Embryonic facial prominence (tissue), 1 donor: Measurements from ENCODE around the gene LRRC38.
"Not testable (repeated sequence)": the region's sequence is repeated elsewhere in the genome, so short reads cannot be mapped to it uniquely, and the experiment has no call there.

Experiments
- DNase-seq: peaks from one replicate; pipeline ENCODE4 v3.0.0-alpha.2; 2016; ENCODE audit errors: extremely low spot score

LRRC38 gene, protein sequence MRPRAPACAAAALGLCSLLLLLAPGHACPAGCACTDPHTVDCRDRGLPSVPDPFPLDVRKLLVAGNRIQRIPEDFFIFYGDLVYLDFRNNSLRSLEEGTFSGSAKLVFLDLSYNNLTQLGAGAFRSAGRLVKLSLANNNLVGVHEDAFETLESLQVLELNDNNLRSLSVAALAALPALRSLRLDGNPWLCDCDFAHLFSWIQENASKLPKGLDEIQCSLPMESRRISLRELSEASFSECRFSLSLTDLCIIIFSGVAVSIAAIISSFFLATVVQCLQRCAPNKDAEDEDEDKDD

DNA sequence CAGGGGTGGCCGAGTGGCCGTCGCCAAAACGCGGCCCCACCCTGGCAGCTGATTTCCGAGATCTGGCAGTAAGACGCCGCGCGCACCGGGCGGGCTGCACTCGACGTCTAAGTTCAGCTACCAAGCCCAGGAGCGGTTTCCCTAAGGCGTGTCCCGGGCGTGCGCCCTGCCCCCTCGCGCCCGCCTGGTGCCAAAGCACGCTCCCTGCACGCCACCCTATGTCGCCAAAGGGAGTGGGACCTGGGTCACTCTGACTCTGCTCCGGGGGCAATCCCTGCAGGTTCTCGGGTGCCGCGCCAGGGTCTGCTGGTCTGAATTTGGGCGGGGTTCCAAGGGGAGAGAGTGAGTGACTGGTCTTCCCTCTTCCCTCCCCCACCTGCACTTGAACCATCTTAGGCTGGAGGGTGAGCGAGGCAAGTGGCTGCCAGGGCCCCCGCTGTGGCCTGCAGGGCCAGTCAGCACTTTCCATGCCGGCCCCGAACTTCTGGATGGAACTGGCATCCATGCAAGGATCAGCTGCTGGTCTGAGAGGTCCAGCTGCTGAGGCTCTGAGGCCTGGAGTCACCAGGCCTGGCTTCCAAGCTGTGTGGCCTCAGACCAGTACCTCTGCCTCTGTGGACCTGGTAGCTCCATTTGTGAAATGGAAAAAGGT is at the start of gene LRRC38:
Gene LRRC38, minus strand, starts transcription at position 109 of the 652 bp plus-strand sequence. CDS start 410 bp downstream, outside the sequence.
- DNase-seq: no peak

DNA sequence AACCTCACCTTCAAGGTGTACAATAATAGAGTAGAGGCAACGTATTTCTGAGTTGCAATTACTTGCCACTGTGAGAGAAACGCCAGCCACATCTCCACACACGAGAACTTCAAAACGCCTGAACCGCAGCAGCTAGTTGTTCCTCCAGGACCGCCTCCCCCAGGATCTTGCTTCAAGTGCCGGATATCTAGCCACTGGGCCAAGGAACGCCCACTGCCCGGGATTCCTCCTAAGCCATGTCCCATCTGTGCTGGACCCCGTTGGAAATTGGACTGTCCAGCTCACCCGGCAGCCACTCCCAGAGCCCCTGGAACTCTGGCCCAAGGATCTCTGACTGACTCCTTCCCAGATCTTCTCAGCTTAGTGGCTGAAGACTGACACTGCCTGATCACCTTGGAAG is 49.2 kb upstream of the LRRC38 start:
- DNase-seq: not testable (repeated sequence)

DNA sequence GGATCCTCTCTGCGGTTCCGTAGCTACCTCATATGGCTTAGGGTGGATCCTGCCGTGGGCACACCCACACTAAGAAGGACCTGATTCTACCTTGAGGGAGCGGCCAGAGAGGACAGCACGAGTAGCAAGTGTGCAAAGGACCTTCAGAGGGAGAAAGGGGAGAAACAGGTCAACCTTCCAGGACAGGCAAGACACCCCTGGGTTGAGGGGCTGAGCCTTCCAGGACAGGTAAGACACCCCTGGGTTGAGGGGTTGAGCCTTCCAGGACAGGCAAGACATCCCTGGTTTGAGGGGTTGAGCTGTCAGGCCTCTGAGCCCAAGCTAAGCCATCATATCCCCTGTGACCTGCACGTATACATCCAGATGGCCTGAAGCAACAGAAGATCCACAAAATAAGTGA is 46.7 kb upstream of the LRRC38 start:
- no peak for DNase-seq

DNA sequence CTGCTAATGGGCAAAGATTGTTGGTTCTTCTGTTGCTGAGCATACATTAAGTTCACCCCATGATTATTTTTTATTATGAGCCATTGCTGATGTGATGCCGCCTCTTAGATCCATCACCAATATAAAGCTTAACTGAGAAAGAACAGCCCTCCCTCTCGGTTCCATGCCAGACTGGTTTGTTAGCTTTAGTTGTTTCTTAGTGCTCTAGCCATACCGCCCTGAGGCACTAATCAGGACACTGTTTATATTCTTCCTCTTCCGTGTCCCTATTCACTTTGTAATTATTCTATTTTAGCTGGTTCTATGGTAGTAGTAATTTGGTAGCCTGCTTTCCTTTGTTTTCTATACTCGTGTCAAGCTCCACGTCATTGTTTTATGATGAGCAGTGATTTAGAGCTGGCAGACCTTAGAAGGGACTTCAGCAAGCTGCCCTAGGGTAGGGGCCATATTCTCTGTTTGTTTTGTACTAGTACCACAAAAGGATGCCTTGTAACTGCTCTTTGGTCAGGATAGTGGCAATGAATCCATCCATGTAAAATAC is 42.5 kb upstream of the LRRC38 start:
- DNase-seq: no peak

DNA sequence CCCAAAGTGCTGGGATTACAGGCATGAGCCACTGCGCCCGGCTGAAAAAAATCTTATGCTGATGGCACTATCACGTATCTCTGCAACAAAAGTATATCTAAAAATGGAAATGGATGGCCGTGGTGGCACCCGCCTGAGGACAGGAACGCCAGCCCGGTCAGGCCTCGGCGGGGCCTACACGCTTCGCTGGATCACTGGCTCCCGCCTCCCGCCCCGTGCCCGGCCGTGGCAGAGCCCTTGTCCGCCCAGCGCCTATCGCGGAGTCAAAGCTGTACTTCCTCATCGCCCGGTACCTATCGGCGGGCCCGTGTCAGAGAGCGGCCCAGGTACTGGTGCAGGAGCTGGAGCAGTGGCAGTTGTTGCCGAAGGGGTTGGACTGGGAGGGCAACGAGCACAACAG is 41.0 kb upstream of the LRRC38 start:
- DNase-seq: no peak

DNA sequence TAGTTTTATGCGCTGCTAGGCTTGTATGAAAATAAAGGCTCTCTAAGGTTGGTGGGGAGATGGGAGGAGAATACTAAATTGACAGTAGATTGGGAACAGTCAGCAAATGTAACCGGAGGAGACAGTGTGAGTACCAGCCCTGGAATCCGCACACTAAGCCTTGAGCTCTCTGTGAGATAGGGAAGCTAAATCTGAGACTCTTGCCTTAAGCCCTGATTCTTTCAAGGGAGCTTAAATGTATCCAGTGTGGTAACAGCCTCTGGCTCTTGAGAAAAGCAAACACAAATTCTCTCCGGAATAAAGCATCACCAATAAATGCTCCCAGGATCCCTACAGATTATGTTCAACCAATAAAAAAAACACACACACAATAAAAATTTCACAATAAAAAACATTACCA is 36.9 kb upstream of the LRRC38 start:
- peak; percentile 13 for DNase-seq

DNA sequence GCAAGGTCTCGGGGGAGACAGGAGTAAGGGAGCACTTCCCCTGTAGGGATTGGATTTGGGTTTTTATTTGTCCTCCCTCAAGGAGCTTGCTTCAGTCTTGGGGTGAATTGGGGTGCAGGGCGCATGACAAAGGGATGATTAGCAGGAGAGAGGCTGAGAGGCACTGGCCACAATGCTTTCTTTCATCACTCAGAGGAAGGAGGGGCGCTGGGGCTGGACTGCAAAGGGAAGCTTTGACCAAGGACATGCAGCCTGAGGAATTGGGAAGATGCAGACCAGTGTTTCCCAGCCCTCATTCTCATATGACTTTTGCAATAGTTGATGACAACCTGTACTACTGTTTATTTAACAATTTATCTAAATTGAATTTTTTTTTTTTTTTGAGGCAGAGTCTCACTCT is 35.7 kb upstream of the LRRC38 start:
- DNase-seq: no peak

DNA sequence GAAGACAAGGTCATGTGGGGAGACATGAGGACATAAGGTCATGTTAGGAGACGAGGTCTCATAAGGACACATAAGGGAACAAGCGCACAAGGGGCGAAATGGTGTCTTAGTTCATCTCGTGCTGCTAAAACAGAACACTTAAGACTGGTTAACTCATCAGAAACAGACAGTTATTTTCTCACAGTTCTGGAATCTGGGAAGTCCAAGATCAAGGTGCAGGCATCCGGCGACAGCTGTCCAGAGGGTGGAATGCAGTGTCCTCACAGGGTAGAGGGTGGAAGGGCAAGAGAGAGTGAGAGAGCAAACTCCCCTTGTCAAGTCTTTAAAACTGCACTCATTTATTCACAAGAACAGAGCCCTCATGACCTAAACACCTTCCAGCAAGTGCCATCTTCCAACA is 35.2 kb upstream of the LRRC38 start:
- no peak for DNase-seq

DNA sequence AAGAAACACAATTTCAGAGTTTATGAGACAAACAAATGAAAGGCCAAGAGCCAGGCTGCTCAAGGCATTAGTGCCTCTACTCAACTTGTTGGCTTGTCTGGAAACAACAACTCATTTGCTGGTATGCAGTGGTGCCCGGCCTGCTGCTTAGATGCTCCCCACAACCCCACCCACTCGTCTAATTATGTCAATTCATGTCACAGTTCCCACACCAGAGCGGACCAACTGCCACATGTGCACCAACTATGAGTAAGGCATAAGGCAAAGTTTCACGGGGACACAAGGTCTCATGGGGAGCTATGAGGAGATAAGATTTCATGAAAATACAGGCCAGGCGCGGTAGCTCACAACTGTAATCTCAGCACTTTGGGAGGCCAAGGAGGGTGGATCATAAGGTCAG is 34.5 kb upstream of the LRRC38 start:
- no peak for DNase-seq

DNA sequence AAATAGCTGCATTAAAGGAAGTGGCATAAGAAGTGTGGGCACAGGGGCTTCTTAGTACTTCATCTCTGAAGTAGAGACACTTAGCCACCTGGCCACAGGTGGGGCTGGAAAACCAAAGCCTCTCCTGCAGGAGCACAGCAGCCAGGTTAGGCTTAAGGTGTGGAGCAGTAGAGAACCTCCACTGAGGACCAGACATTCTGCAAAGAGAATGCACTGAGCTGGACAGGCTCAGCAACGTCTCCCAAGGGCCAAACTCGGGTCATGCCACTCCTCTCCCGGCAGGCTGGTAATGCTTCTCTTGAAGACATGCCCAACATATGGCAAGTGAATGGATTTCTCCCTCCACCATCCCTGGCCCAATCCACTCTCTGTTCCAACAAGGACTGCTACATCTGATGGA is 33.0 kb upstream of the LRRC38 start:
- DNase-seq: no peak

DNA sequence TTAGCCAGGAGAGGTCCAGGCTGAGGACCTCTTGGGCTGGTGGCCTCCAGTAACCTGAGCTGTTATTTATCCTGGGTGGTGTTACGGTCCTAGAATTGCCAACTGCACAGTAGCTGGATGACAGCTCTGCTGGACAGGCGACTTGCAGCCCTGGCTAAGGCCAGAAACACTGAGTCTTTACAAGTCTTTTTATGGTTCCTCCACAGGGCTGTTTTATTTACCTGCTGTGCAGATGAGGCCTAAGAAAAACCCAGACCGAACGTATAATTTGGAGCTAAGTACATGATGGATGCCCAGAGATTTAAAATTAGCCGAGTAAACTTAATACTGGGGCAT is 30.4 kb upstream of the LRRC38 start:
- DNase-seq: no peak

DNA sequence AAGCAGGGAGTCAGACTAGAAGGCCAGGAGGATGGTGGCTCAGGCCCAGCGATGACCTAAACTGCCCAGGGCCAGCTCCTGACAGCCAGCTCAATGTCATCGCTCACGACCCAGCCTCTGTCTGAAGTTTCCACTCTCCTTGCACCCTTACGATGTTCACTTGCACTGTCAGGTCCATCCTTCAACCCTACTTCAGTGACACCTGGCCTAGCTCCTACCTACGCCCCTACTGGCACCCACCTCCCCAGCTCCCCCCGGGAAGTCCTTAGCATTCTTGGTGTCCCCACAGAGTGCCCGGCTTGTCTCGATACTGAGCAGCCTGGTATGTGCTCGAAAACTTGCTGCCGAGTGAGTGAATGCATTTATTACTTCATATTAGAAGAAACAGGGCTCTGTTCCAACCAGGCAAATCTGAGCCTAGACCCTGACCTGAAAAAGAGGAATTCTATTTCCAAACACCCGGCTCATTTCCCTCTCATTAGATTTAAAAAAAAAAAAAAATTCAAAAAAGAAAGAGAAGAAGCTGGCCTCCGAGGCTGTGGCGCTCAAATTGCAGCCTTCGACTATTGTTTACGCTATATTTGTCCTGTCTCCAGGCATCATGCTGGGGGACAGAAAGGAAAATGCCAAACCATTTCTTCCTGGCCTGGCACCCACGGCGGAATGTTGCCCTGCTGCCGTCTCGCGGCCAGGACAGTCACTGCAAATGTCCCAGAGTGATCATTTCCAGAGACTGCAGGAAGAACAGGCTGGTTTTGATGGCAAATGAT is 29.8 kb upstream of the LRRC38 start:
- DNase-seq: no peak

DNA sequence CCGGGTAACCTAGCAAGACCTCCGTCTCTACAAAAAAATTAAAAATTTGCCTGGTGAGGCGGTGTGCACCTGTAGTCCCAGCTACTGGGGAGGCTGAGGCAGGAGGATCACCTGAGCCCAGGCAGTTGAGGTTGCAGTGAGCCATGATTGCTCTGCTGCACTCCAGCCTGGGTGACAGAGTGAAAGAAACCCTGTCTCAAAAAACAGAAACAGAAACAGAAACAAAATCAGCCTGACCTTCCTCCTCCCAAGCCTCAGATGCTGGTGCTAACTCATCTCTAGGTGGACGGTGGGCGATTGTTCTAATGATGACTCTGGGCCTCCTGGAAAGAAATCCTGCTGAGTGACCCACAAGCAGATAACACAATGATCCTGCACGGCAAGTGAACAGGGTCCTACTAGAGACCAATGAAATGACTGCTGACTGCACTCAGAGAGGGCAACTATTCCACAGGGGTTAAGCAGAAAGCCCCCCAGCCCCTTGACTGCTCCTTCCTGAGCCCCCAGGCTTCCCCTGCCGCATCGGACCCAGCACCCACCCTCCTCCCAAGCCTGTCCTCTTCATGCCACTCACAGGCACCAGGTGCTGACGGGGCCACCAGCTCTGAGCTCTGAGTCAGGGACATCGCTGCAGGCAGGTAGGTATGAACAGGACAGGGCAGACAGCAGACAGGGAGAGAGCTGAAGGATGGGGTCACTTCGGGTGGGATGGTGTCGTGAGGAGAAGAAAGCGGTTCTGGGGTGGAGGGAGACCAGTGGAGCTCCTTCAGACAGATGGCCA is 27.8 kb upstream of the LRRC38 start:
- DNase-seq: no peak

DNA sequence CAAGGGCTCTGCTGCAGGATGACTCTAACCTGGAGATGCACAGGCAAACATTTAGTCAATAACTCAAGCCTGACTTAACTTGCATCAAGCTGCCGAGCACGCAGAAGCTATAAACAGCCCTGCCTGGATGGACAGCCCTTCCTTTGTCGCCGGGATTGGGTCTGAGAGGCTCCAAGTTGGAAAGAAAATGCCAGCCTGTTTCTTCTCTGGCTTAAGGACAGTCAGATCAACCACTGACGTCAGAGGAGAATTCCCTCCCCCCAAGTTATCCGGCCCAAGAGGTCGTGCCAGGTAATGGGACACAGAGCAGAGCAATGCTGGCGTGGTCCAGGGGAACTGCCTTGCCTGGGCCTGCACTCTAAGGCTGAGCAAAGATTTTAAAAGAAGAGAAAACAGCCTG is 27.1 kb upstream of the LRRC38 start:
- no peak for DNase-seq

DNA sequence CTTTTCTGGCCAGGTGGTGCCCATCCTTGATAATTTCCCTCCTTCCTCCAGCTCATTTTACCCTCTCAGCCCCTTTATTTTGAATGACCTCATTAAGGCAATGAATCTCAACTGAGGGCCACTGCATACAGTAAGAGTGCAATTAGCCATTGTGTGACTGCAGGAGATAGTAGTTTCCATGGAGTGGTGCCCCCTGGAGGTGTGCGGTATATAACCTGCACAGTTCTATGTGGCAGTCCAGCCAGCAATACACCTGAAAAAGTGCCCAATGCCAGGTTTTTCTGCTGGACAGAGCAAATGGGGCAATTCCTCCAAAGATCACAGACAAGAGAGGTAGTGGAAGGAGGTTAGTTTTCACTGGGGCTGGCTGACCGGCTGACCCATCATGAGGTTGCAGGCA is 25.9 kb upstream of the LRRC38 start:
- DNase-seq: no peak

DNA sequence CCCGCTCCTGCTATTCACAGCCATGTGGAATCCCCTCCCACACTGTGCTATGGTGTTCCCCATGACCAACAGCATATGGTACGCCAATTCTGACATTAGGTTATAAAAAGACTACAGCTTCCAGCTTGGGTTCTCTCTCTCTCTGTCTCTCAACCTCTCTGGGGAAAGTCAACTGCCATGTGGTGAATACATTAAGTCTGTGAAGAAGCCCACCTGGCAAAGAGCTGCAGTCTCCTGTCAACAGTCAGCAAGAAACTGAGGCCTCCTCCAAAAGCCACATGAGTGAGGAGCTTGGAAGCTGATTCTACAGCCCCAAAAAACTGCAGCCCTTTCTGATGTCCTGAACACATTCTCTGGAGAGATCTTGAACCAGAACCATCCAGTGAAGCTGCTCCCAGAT is 25.0 kb upstream of the LRRC38 start:
- no peak for DNase-seq

DNA sequence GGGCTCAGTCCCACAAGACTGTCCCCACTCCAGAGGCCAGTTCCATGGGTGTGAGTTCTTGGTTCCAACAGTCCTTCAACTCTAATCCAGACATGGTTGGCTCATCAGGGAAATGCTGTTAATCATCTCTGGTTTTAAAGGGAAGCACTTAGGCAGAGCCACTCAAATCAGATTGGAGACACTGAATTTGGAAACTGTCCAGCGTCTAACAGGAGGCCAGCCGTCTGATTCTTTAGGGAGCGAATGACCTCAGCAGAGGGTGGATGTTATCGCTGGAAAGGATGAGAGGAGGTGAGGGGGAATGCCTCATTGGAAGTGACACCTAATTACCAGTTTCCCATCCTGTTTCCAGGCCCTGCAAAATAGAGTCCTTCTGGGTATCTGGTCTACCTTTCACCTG is 22.8 kb upstream of the LRRC38 start:
- no peak for DNase-seq

DNA sequence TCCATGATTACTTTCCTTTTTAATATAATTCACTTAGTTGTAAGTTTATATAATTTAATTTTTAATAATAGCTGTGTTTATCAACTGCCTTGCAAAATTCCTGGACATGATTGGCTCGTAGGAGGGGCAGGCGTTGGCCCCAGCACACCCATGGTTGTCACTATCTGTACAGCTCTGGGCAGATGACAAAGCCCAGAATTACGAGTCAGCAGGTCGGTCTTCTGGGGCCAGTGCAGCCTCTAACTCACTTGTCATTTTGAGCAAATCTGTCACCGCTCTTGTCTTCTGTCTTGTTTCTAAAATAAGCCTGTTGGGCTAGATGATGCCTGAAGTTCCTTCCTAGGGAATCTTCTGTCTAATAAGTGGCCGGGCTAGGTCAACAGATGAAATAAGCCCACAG is 21.4 kb upstream of the LRRC38 start:
- DNase-seq: no peak

DNA sequence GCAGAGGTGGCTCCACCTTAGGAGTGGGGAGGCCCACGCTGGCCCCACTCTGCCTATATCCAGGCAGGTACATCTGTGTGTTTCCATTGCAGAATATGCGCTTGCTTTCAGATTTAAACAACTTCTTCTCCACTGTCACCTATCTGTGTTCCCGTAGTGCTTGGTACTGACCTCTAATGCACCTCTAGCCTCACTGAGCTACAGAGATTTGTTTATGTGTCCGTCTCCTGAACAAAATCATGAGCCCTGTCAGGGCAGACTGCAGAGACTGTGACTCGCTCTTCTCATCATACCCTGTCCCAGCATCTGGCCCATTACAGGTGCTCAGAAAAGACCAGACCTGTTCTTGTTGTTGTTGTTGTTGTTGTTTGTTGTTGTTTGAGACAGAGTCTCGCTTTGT is 14.5 kb upstream of the LRRC38 start:
- DNase-seq: no peak

DNA sequence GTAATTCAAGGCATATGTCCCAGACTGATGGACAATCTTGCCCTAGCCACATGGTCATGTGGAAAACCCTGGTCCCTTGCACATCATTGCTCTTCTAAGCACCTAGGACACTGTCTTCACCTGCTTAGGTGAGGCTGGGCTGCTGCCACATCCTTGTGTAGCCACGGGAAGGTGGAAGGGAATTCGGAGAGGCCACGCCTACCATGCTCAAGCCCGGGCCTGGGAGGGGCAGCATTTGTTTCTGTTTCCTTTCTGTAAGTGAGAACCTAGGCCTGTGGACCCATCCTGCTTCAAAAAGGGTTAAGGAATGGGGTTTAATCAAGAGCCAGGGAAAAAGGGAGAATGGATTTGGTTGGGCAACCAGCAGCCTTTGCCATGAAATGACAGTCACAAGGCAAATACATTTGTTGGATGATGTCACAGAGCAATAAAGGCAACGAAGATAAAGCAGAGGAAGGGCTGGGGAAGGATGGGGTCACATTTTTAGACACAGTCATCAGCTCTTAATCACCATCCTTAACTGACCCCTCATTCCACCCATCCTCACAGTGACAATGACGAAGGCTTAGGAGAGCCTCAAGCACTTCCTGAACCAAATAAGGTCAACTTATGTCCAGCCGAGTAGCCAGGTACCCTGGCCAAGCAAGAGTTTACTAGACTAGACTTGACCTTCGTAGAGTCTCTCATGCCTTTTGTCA is 10.1 kb upstream of the LRRC38 start:
- no peak for DNase-seq

DNA sequence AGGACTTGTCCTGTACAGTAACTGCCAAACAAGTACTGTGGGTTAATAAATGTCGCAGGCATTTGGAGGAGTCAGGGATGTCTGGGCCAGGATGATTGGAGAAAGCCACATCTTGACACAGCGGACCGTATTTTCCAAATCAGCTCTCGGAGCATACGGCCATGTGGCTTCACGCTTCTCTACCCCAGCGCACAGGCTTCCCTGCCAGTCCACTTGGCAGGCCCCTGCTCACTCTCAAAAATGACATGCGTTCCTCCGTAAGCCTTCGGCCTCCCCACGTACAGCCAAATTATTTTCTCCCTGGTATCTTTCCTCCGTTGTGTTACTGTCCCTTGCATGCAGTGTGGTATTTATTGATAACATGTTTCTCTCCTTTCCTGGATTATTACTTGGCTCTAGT is 7.2 kb upstream of the LRRC38 start:
- DNase-seq: no peak
